Left hindlimb (tissue), 1 donor: Measurements from ENCODE around the gene HDAC1.

Experiments used
- DNase-seq: peaks from one replicate; pipeline ENCODE4 v3.0.0-alpha.2; 2018

The HDAC1 gene

GRCh38 chr1:32330558-32331151 lies 38.8 kb downstream of the HDAC1 start:
- peak; percentile 6 for DNase-seq

GRCh38 chr1:32331549-32331948 lies 39.7 kb downstream of the HDAC1 start:
- no peak for DNase-seq

DNA sequence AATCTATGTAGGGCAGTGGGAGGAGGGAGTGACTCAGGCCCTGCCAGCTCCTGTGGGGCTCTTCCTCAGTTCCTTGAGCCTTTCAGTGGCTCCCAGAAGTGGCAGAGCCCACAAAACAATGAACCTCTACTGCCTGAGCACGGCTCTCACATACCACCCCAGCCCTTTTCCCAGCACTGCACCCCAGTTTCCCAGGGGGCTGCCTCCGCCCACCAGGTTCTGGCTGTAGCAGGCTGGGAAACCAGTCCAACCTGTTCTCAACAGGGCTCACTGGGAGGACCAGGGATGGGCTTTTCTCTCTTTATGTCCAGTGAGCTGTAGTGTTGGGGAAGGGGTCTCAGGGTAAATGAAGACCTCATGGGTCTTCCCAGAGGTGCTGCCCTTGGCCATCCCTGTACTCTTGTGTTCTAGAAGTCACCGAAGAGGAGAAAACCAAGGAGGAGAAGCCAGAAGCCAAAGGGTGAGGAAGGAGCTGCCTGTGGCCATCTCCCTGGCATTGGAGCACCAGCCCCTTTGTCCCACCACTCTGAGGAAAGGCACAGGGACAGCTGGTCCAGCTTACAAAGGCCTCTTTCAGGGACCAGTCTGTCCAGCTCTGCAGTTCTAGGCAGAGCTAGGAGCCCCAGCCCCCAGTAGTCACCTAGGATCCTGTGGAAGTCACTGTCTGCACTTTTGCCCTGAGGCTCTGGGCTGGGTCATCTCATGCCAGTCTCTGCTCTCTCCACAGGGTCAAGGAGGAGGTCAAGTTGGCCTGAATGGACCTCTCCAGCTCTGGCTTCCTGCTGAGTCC lies 40.6 kb downstream of the HDAC1 start:
- no peak for DNase-seq

- DNase-seq = no peak
These were observed 41.5 kb downstream of the HDAC1 start for GRCh38 chr1:32333251-32333963.

DNA sequence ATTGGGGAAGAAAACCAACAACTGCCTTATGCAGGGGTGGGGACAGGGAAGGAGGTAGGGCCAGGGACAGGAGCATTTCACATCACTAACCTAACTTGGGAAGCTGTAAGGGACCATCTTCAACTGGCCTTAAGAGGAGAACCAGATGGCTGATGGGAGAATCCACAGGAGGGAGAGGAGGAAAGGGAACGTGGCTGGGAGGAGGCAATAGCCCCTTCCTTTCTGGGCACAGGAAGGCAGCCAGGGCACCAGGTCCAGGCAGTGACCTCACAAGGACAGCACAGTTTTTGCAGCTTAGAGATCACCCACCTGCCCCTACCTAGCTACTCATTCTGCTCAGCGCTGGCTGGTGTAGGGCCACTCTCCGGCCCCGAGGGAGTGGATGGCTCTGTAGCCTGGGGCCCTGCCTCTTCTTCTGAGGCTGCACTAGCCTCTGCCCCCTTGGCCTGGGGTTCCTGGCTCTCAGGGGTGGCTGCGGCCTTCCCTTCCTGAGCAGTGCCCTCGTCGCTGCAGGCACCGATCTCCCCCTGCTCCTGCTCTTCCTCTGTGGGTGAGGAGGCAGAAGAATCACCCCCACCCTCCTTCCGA lies 42.5 kb downstream of the HDAC1 start:
- DNase-seq = peak; percentile 26

DNA sequence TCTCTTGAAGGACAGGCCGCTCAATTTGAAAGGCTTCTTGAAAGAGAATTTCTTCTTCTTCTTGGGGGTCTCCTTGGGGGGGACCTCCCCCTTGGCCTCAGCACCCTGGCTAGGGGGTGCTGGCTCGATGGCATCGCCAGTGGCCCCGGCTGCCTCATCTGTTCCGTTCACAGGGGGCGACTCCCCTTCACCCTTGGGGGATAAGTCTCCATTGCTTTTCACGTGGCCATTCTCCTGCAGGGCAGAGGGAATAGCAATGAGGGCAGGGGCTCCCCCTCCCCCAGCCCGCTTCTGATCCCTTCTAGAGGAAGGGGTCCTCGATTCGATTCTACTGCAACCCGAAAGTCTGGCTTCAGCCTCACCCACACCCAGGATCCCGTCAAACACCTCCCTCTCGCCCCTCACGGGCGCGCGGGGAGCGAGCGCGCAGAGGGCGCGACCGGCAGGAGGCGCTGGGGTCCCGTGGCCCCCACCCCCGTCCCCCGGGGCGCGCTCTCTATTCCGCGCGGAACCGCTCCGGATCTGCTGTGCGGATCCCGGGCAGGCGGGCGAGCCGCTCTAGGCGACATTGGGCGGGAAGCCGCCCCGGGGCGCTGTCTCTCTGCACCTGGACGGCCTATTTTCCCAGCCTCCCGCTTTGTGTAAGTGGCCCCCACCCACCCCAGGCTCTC lies 43.1 kb downstream of the HDAC1 start:
- peak; percentile 66 for DNase-seq

- DNase-seq = no peak
These were observed 43.6 kb downstream of the HDAC1 start for GRCh38 chr1:32335535-32335789.

DNA sequence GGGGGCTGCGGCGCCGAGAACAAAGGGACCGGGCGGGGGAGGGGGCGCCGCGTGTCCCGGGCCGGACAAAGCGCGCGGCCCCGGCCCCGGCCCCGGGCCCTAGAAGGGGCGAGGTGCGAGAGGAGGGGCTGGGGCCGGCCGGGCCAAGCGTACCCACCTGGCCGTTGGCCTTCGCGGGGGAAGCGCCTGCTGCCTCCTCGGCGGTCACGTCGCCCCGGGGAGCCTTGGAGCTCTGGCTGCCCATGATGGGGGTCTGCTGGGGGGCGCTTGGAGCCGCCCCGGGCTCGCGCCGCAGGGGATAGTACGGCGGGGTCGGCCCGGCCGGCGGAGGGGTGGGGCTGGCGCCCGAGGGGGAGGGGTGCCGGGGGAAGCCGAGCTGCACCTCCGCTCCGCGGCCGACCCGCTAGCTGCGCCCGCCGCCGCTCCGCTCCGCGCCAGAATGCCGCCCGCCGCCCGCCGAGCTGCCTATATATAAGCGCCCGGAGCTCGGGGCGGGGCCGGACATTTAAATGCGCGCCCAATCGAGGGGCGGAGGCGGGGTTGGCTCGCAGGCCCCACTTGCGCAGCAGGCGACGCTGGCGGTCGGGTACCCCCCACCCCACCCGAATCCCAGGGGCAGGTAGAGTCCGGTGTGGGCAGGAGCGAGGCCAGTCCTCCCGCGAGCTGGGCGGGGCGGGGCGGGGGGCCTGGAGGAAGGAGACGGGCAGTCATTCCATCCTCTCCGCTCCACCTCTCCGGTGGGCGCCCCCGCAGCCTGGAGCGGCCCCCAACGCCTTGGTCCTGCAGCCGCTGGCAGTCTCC lies 44.1 kb downstream of the HDAC1 start, which contains the start of gene MARCKSL1:
Gene MARCKSL1 (minus strand): TSS at position 444 of the 801 bp plus-strand sequence. CDS start 200 bp downstream, at position 244.
- peak; percentile 89 for DNase-seq

DNA sequence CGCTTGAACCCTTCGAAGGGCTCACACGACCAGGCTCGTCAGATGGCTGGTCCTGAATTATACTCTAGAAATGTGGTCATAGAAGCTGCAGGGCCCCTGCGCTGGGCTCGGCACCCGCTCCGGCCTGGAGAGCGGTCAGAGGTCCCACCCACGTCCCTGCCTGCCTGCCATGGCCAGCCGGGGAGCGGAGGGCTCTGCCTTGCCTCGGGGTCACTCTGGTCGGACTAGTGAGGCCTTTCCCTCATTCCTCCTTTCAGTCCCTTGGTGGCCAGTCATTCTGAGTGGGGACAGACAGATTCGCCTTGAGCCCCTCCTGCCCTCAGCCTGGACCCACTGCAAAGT lies 44.7 kb downstream of the HDAC1 start:
- DNase-seq = no peak

GRCh38 chr1:32336963-32337675 lies 45.2 kb downstream of the HDAC1 start:
- DNase-seq = no peak

GRCh38 chr1:32337855-32338636 lies 46.2 kb downstream of the HDAC1 start:
- DNase-seq = peak; percentile 58

- DNase-seq = peak; percentile 23
These were observed 46.8 kb downstream of the HDAC1 start for GRCh38 chr1:32338637-32339145.

GRCh38 chr1:32339363-32339978 lies 47.6 kb downstream of the HDAC1 start:
- no peak for DNase-seq

DNA sequence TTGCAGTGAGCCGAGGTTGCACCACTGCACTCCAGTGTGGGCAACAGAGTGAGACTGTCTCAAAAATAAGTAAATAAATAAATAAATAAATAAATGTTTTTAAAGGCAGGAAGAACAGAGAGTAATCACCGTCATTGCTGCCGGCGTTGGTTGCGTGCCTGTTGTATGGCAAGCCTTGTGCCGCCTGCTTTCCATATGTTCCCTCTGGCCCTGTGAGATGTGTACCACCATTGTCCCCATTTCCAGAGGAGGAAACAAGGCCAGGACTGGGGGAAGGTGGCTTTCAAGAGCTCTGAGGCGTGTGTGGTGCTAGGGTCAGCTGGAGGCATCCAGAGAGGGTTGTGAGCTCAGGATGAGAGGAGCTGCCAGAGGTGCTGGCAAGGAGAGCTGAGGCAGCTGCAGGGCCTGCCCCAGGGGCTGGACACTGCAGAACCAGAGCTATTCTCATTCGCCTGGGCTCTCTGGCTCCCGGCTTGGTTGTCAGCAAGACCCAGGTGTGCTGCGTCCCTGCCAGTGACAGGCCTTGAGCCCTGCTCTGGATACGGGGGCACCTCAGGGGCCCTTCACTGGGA lies 49.4 kb downstream of the HDAC1 start:
- DNase-seq = no peak

- DNase-seq = no peak
These were observed 50.1 kb downstream of the HDAC1 start for GRCh38 chr1:32341971-32342370.

DNA sequence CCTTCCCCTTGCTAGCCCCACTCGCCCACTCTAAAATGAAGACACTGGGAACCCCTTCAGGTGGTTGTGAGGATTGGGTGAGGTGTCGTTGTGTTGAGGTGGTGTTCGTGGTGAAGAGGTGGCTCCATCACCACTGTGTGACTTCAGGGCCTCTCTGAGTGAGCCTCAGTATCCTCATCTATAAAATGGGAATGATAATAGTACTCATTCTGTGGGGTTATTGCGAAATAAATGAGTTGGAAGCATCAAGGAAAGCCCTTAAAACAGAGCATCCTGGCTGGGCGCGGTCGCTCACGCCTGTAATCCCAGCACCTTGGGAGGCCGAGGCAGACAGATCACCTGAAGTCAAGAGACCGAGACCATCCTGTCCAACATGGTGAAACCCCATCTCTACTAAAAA lies 50.8 kb downstream of the HDAC1 start:
- DNase-seq = no peak

DNA sequence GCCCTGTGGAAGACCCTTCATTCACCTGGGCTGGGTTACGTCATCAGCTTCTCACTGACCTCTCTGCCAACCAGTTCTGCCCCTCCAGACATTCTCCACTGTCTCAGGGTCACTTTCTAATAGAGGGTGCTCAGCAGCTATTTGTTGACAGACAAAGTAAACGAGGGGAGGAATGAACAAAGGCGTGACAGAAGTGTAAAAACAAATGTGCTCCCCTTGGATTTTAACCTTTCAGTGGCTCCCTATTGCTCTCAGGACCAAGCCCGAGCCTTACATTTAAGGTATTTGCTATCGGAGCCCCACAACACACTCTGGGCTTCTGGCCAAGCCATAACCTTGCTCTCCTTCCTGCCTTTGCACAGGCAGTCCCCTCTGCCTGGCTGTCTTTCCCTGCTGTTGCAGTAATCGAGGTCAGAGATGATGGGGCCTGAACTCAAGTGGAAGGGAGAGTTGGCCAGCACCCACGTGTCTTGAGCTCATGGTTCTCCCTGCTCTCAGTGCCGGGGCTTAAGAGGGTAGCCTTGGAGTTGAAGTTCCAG lies 53.5 kb downstream of the HDAC1 start:
- no peak for DNase-seq

GRCh38 chr1:32346532-32347157 lies 54.8 kb downstream of the HDAC1 start:
- DNase-seq = no peak

GRCh38 chr1:32349211-32349708 lies 57.4 kb downstream of the HDAC1 start:
- no peak for DNase-seq
